ENCODE measurements around the gene TOR1AIP1. TPM values are rescaled to one million over a fixed set of nuclear protein-coding genes. Genes with fewer than 3 reads are reported as not detected.

TOR1AIP1 gene
- total and polyA plus RNA-seq, 2 of the 4 experiments (the other 2 are of a cell fraction): 20.7 to 64.5 TPM

- DNase-seq (no peak), ATAC-seq (ENCODE audit: low read depth) (no peak)
- Histone ChIP-seq H3K27ac (ENCODE audit: insufficient read depth, low read length) (no peak overlapping the region), H4K20me1 (ENCODE audit: insufficient read depth, low read length) (no peaks in the 10 kb centered on the region; the same call in 1 of the 2 replicates), H2AK9ac (replicated peaks; ENCODE audit: low read depth, low read length, poor library complexity) (no peak overlapping the region), H3K4me1 (ENCODE audit: control insufficient read depth, insufficient read depth, low read length) (peaks cover 2% of the 10 kb centered on the region; the same call in 1 of the 2 replicates), H2BK120ac (ENCODE audit: low read depth, low read length) (no peak overlapping the region), H3K79me1 (ENCODE audit: low read depth in 1 of 2, low read length in 2 of 2) (peaks cover 0 to 4% of the 10 kb centered on the region in 2 experiments; a peak in 1 of 4 replicates), H3K36me3 (ENCODE audit: control insufficient read depth, insufficient read depth, low read length) (no peaks in the 10 kb centered on the region), H3K9me3 (ENCODE audit: control insufficient read depth, insufficient read depth, low read length) (no peaks in the 10 kb centered on the region), H2BK20ac (ENCODE audit: low read depth, low read length) (no peak overlapping the region), H3K9ac (ENCODE audit: low read depth, low read length) (no peak overlapping the region), H3K4me3 (ENCODE audit: insufficient read depth, low read depth, low read length) (no peak overlapping the region), H3K18ac (ENCODE audit: low read depth, low read length) (no peak overlapping the region), H3K4ac (ENCODE audit: low read depth, low read length) (no peak overlapping the region), H3K9me1 (ENCODE audit: insufficient read depth, low read length) (no peaks in the 10 kb centered on the region), H3K27me3 (ENCODE audit: control insufficient read depth, insufficient read depth, low read length) (no peaks in the 10 kb centered on the region), H4K91ac (ENCODE audit: insufficient read depth, low read depth, low read length) (no peak overlapping the region), H3K56ac (ENCODE audit: extremely low read depth, insufficient read depth, low read length) (no peak overlapping the region), H2AK5ac (ENCODE audit: low read depth, low read length) (no peak overlapping the region), H3K23ac (ENCODE audit: low read depth, low read length) (no peak overlapping the region), H3K4me2 (ENCODE audit: low read depth, low read length) (no peak overlapping the region), H4K8ac (ENCODE audit: low read depth in 2 of 2, low read length in 2 of 2) (no peak overlapping the region), H2AFZ (replicated peaks; ENCODE audit: low read length, poor library complexity) (no peak overlapping the region), H2BK15ac (ENCODE audit: low read depth, low read length) (no peak overlapping the region), H2BK5ac (ENCODE audit: low read depth, low read length, poor library complexity, severe bottlenecking) (no peak overlapping the region), H3K14ac (replicated peaks; ENCODE audit: low read depth, low read length) (no peak overlapping the region), H4K5ac (ENCODE audit: low read depth, low read length) (no peak overlapping the region)
- POLR2A ChIA-PET (ENCODE audit: unreplicated experiment): no interaction called here
- WGBS, 2 experiments (ENCODE audit: extremely low coverage in 2 of 2, insufficient read length in 1 of 2): 93% methylated on average over 3 of the region's 7 CpGs; no CpG with 5 or more reads in 1 of the 2 experiments
- CTCF ChIA-PET: no interaction called here
- dilution Hi-C loops (cut with HindIII; ENCODE audit: low sequenced_read_pairs, unreplicated experiment): no loop called here
- TF ChIP-seq CTCF (conservative IDR thresholded peaks at IDR 0.05; ENCODE audit: low read depth, low read length) (no peak), NFE2L2 (IDR thresholded peaks at IDR 0.05; ENCODE audit: low read depth, low read length) (no peak), MAFK (IDR thresholded peaks at IDR 0.05; ENCODE audit: low read depth, low read length) (no peak), RAD21 (IDR thresholded peaks at IDR 0.05; ENCODE audit: low read length) (no peak), MXI1 (IDR thresholded peaks at IDR 0.05; ENCODE audit: borderline replicate concordance, low read depth, low read length) (no peak), SMC3 (IDR thresholded peaks at IDR 0.05; ENCODE audit: low read depth, low read length) (no peak), RFX5 (IDR thresholded peaks at IDR 0.05; ENCODE audit: low read depth, low read length) (no peak), MAZ (IDR thresholded peaks at IDR 0.05; ENCODE audit: borderline replicate concordance, low read depth, low read length) (no peak), CHD1 (IDR thresholded peaks at IDR 0.05; ENCODE audit: low read depth, low read length) (no peak)
- no TSS peak for BruUV-seq (replicated peaks)
- in situ Hi-C loops (cut with MboI; ENCODE audit: low sequenced_read_pairs): no loop called here
- intact Hi-C loops (cut with micrococcal nuclease): loop anchor here (5.0 kb wide), 1 partner anchor 68 kb away; the partner anchor contains the start of gene TOR1AIP1
Measured at GRCh38 chr1:179950651-179951050, 68.6 kb downstream of the TOR1AIP1 start.

Measured in IMR-90 (cell line).